ENCODE measurements around the gene PPP1R13L.
A peak's percentile ranks its signal among the peaks of the same experiment; 100 is the strongest.

The PPP1R13L gene

GRCh38 chr19:45406226-45407090 is 1.6 kb upstream of the PPP1R13L start, which contains the start of gene POLR1G:
POLR1G (plus strand) TSS chr19:45406644; CDS start chr19:45406697, 53 bp downstream.
- DNase-seq (ENCODE audit: low spot score): peak; percentile 93

GRCh38 chr19:45405435-45406225 is 761 bp upstream of the PPP1R13L start:
- DNase-seq (ENCODE audit: low spot score): peak; percentile 87

GRCh38 chr19:45403781-45404556 is 900 bp downstream of the PPP1R13L start:
- no peak for DNase-seq (ENCODE audit: low spot score)

- DNase-seq (ENCODE audit: low spot score): no peak
Observed at GRCh38 chr19:45403272-45403671, 1.6 kb downstream of the PPP1R13L start.

GRCh38 chr19:45402298-45403061 is 2.4 kb downstream of the PPP1R13L start:
- DNase-seq (ENCODE audit: low spot score): no peak

GRCh38 chr19:45401815-45402214 is 3.1 kb downstream of the PPP1R13L start:
- DNase-seq (ENCODE audit: low spot score): no peak

- DNase-seq (ENCODE audit: low spot score): no peak
Observed at GRCh38 chr19:45400192-45400591, 4.7 kb downstream of the PPP1R13L start.

GRCh38 chr19:45395821-45396617 is 8.8 kb downstream of the PPP1R13L start:
- DNase-seq (ENCODE audit: low spot score): no peak

- no peak for DNase-seq (ENCODE audit: low spot score)
Observed at GRCh38 chr19:45391871-45392665, 12.8 kb downstream of the PPP1R13L start.

- no peak for DNase-seq (ENCODE audit: low spot score)
Observed at GRCh38 chr19:45391346-45391745, 13.5 kb downstream of the PPP1R13L start.

- DNase-seq (ENCODE audit: low spot score): no peak
Observed at GRCh38 chr19:45385392-45386221, 19.3 kb downstream of the PPP1R13L start.

GRCh38 chr19:45382426-45382825 is 22.4 kb downstream of the PPP1R13L start:
- no peak for DNase-seq (ENCODE audit: low spot score)

- no peak for DNase-seq (ENCODE audit: low spot score)
Observed at GRCh38 chr19:45380107-45380506, 24.8 kb downstream of the PPP1R13L start.

- DNase-seq (ENCODE audit: low spot score): no peak
Observed at GRCh38 chr19:45376045-45376724, 28.7 kb downstream of the PPP1R13L start.

GRCh38 chr19:45370410-45371204 is 34.3 kb downstream of the PPP1R13L start, which contains the start of gene ERCC2:
ERCC2 (minus strand) TSS chr19:45370573; CDS start chr19:45370540, 33 bp downstream.
- DNase-seq (ENCODE audit: low spot score): peak; percentile 98

GRCh38 chr19:45368737-45369340 is 36.0 kb downstream of the PPP1R13L start:
- DNase-seq (ENCODE audit: low spot score): no peak

GRCh38 chr19:45368127-45368526 is 36.7 kb downstream of the PPP1R13L start:
- DNase-seq (ENCODE audit: low spot score): no peak
